Epithelial cell of proximal tubule (primary cell): ENCODE data around the gene MRPL49. TPM values are rescaled to one million over a fixed set of nuclear protein-coding genes. Genes with fewer than 3 reads are reported as not detected.

ENCODE experiments used
- DNase-seq: peaks from one replicate; pipeline ENCODE4 v3.0.0-alpha.2; 2011; ENCODE audit warnings: low read depth
- H3K4me3 ChIP-seq: 2 replicates; pipeline ENCODE4 v1.5.1; 2011; ENCODE audit warnings: low read depth, mild to moderate bottlenecking, low read length
- total RNA-seq: library from RNA; depleted of rRNA; stranded (reverse); fragments of >200 nt; gene quantifications from 2 replicates; pipeline ENCODE4 v1.2.3, GENCODE V29; 2015
- TF ChIP-seq, protein P1 (sequence below): conservative IDR thresholded peaks from 2 replicates; pipeline ENCODE4 v1.5.1; 2012; ENCODE audit warnings: low read depth, mild to moderate bottlenecking, low read length

MRPL49 gene
- total RNA-seq, 1 donor from 2014 or later: 77.5 TPM

DNA sequence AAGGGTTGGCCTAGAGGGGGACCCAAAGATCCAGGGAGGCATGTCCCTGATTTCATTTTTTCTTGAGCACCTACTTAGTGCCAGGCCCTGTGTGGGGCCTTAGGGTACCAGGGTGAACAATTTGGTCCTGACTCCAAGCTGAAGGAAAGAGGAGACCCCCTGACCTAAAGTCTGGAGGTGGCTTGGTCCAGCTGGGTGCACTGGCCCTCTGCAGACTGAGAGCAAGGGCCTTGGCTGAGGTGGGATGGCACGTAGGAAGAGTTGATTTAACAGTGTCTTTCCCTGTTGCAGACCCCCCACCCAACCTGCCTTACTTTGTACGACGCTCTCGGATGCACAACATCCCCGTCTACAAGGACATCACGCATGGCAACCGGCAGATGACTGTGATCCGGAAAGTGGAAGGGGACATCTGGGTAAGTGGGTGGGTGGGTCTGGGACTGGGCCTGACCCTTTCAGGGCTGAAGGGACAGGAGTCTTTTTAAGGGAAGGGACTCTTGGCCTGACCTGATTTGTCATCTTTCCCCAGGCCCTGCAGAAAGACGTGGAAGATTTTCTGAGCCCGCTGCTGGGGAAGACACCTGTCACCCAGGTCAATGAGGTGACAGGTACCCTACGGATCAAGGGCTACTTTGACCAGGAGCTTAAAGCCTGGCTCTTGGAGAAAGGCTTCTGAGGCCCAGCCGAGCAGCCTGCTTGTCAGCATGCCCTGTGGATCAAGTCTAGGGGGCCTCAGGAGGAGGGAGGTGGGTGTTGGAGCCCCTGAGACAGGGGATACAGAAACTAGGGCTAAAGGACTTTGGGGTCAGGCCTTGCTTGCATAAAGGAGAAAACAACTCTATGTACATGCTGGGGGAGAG is 3.3 kb downstream of the MRPL49 start:
- H3K4me3 ChIP-seq: no peak overlapping the region
- no peak for DNase-seq
- TF ChIP-seq, protein P1, sequence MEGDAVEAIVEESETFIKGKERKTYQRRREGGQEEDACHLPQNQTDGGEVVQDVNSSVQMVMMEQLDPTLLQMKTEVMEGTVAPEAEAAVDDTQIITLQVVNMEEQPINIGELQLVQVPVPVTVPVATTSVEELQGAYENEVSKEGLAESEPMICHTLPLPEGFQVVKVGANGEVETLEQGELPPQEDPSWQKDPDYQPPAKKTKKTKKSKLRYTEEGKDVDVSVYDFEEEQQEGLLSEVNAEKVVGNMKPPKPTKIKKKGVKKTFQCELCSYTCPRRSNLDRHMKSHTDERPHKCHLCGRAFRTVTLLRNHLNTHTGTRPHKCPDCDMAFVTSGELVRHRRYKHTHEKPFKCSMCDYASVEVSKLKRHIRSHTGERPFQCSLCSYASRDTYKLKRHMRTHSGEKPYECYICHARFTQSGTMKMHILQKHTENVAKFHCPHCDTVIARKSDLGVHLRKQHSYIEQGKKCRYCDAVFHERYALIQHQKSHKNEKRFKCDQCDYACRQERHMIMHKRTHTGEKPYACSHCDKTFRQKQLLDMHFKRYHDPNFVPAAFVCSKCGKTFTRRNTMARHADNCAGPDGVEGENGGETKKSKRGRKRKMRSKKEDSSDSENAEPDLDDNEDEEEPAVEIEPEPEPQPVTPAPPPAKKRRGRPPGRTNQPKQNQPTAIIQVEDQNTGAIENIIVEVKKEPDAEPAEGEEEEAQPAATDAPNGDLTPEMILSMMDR: no peak

DNA sequence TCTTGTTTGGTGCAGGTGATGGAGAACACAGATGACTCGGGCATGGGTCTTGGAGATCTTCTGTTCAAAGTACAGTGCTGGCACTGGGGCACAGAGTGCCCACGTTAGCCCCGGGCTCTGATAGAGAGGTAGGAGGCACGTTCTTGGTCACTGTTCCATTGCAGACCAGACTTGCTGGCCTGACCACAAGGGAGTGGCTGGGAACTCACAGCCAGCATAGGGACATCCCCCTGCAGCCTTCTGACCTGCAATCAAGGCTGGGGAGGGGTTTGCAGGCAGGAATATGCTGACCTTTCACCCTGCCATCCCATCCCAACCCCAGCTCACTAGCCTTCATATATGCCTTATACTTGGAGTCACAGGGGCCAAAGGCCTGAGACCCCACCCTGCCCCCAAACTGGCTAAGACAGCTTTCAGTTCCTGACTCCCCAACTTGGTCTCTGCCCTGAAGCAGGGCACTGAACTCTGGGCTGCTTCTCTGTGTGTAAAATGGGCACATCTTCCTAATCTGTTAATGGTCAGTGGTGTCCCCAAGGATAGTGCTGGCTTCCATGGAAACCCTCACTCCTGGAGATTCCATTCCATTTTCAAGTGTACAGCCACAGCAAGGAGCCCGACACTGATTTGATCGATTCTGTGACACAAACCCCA is 4.6 kb downstream of the MRPL49 start:
- no peak for DNase-seq
- no peak overlapping the region for H3K4me3 ChIP-seq
- TF ChIP-seq, protein P1: no peak

DNA sequence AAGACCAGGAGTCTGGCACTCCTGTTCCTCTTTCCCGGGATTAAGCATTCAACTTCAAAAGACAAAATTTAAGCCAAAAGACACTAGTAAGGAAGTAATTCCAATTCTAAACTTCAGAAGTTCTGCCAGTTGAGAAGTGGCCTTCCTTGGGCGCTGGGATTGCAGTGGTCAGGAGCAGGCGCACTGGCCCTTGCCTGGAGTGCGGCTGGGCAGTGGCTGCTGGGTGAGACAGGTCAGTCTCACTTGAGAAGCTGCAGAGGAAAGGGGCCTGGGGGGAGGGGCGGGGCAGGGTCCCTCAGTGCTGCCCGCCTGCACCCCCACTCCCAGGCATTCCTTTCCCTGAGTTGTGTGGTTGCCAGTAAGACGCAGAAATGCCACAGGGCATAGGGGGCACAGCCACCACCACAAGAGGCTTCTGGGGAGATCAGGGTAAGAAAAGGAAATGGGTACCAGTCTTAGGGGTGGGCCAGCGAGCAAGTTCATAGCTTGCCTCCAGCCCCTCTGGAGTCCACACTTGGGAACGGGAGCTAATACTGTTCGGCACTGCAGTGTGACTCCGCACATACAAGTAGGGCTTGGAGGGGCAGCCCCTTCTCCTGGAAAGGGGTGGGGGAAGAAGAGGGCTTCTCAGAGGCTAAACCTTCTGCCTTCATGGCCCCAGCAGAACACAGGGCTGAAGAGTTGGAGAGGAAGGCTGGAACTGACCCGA is 5.5 kb downstream of the MRPL49 start:
- no peak for DNase-seq
- TF ChIP-seq, protein P1: no peak
- H3K4me3 ChIP-seq: no peak overlapping the region

DNA sequence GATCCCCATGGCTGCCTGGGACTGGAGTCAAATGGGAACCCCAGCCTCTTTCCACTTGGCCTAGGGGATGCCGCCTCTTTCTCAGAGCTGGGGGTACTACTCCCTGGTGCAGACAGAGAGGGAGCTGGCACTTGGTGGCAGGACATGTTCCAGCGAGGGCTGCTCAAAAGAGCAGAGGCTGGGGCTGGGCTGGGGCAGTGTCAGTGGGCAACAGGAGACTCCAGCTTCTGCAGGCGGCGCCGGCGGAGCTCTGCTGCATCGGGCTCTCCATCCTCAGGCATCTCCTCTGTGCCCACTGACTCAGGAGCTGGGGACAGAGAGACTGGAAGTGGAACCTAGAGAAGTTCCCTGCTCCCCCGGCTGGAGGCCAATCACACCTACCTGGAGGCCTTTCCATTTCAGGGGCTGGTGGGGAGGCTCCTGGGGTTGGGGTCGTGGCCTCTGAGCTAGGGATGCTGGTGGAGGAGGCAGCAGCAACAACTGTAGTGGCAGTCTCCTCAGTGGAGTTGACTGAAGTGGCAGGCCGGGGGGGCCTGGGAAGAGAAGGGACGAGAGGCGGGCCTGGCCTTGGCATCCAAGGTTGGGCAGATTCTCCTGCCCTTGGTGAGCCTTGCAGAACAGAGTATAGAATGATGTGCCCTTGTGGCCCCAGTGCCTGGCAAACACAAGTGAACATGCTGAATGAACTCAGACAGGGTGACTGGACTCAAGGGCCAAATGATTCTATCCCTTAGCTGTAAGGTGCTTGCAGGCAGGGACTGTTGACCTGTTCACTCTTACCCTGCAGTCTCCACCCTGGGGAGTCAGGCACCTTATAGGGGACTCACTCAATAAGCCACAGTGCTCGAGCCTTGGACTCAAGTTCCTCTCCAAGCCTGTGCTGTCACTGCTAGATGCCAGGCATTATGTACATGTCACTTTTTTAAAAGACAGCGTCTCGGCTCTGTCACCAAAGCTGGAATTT is 6.3 kb downstream of the MRPL49 start:
- DNase-seq: no peak
- H3K4me3 ChIP-seq: no peak overlapping the region
- TF ChIP-seq, protein P1: no peak

DNA sequence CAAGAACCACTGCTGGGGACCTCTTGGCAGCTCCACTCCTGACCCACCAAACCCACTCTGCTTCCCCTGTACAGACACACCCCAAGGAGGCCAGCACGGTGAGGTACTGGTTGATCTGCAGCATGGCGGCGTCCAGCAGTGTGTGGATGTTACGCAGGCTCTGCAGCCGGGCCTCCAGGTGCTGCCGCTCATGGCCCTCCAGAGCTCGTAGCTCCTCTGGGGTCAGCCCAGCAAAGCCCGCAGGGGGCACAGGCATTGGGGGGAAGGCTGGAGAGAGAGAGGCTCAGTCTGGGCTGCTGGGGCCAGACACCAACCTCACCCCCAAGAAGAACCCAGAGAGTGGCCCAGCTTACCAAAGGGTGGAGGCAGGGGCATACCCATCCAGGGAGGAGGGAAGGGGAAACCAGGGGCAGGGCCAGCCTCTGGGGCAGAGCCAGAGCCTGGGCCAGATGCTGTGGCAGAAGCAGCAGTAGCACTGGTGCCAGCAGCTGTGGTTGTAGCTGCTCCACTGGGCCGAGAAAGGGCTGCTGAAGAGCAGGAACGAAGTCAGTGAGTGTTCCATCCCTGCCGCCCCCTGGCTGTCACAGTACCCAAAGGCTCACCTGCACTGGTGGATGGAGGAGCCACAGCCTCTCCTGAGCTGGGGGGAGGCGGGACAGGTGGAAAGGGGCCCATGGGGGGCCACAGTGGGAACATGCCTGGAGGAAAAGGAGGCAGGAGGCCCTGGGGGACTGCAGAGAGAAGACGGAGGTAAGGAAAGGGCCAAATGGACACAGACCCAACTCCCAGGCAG is 7.7 kb downstream of the MRPL49 start:
- no peak for DNase-seq
- no peak overlapping the region for H3K4me3 ChIP-seq
- TF ChIP-seq, protein P1: no peak
